ELF-1 (cell line): ENCODE measurements around the gene CHD6.

Source experiments
- DNase-seq: peaks from one replicate; pipeline ENCODE4 v3.0.0-alpha.2; 2016; ENCODE audit warnings: low read depth, low spot score

Gene CHD6

GRCh38 chr20:41623625-41624375 lies 5.6 kb upstream of the CHD6 start:
- DNase-seq: no peak

- DNase-seq: no peak
These were observed 4.4 kb upstream of the CHD6 start for GRCh38 chr20:41622584-41622983.

GRCh38 chr20:41621971-41622370 lies 3.8 kb upstream of the CHD6 start:
- DNase-seq: no peak

- no peak for DNase-seq
These were observed 3.2 kb upstream of the CHD6 start for GRCh38 chr20:41621421-41621820.

- DNase-seq: no peak
These were observed 1.4 kb upstream of the CHD6 start for GRCh38 chr20:41619360-41620100.

- no peak for DNase-seq
These were observed 682 bp upstream of the CHD6 start for GRCh38 chr20:41618807-41619311.

GRCh38 chr20:41617059-41617901 lies 897 bp downstream of the CHD6 start:
- peak; percentile 21 for DNase-seq

GRCh38 chr20:41616228-41616627 lies 1.9 kb downstream of the CHD6 start:
- DNase-seq: no peak

- DNase-seq: no peak
These were observed 2.5 kb downstream of the CHD6 start for GRCh38 chr20:41615676-41616075.

- no peak for DNase-seq
These were observed 3.1 kb downstream of the CHD6 start for GRCh38 chr20:41615110-41615509.

GRCh38 chr20:41613321-41613720 lies 4.9 kb downstream of the CHD6 start:
- no peak for DNase-seq

- no peak for DNase-seq
These were observed 8.7 kb downstream of the CHD6 start for GRCh38 chr20:41609474-41609873.

- DNase-seq: no peak
These were observed 9.6 kb downstream of the CHD6 start for GRCh38 chr20:41608606-41609005.

- no peak for DNase-seq
These were observed 10.4 kb downstream of the CHD6 start for GRCh38 chr20:41607791-41608190.

- DNase-seq: no peak
These were observed 14.2 kb downstream of the CHD6 start for GRCh38 chr20:41604002-41604401.

GRCh38 chr20:41601742-41602141 lies 16.4 kb downstream of the CHD6 start:
- DNase-seq: no peak

GRCh38 chr20:41600926-41601631 lies 17.1 kb downstream of the CHD6 start:
- no peak for DNase-seq

GRCh38 chr20:41599699-41600104 lies 18.5 kb downstream of the CHD6 start:
- no peak for DNase-seq

- DNase-seq: no peak
These were observed 19.5 kb downstream of the CHD6 start for GRCh38 chr20:41598719-41599118.

- DNase-seq: no peak
These were observed 23.5 kb downstream of the CHD6 start for GRCh38 chr20:41594514-41595322.
